HFFc6 (cell line): ENCODE measurements around the gene PER1. TPM values are rescaled to one million over a fixed set of nuclear protein-coding genes. Genes with fewer than 3 reads are reported as not detected.

ENCODE experiments used
- DNase-seq: peaks from one replicate; pipeline ENCODE4 v3.0.0-alpha.2; 2018
- H3K27ac Mint-ChIP-seq: 2 replicates; pipeline ENCODE4 v1.8.0; 2020; ENCODE audit warnings: mild to moderate bottlenecking, mixed read lengths
- H3K27me3 Mint-ChIP-seq: 2 replicates; pipeline ENCODE4 v1.8.0; 2021; ENCODE audit warnings: mild to moderate bottlenecking, moderate library complexity, mixed read lengths; ENCODE audit not compliant: insufficient read depth
- H3K36me3 Mint-ChIP-seq: 2 replicates; pipeline ENCODE4 v1.8.0; 2021; ENCODE audit warnings: low read depth, mixed read lengths
- H3K4me1 Mint-ChIP-seq: 2 replicates; pipeline ENCODE4 v1.8.0; 2020; ENCODE audit warnings: low read depth, mixed read lengths
- H3K4me3 Mint-ChIP-seq: 2 replicates; pipeline ENCODE4 v1.8.0; 2020; ENCODE audit warnings: mild to moderate bottlenecking, moderate library complexity, mixed read lengths
- H3K9me3 Mint-ChIP-seq: 2 replicates; pipeline ENCODE4 v1.8.0; 2020; ENCODE audit warnings: mild to moderate bottlenecking, mixed read lengths
- CTCF ChIP-seq: fragments of 200-600 bp; sonication (generic); IDR thresholded peaks from 2 replicates; pipeline ENCODE4 v1.5.0; 2021; ENCODE audit warnings: antibody characterized with exemption, mild to moderate bottlenecking
- total RNA-seq, 6 experiments: library from RNA; stranded (reverse); fragmentation: NEBNext Ultra II Directional; extraction: Animal tissue kit (Norgen Biotek cat#: 25700); gene quantifications; 2 replicates in 1 of 6; 3 replicates in 5 of 6; pipeline ENCODE4 v1.2.3, GENCODE V29; 2021

The PER1 gene
- total RNA-seq, 6 experiments from 2014 or later: 18.9 to 31.8 (median 26.9) TPM

GRCh38 chr17:8185582-8186445 lies 33.6 kb upstream of the PER1 start:
- peaks cover 2% of the 10 kb centered on the region; the same call in 1 of the 2 replicates for H3K27me3 Mint-ChIP-seq

GRCh38 chr17:8176998-8177731 lies 25.0 kb upstream of the PER1 start:
- DNase-seq: no peak
- peak overlapping the region; percentile 94 for H3K4me3 Mint-ChIP-seq
- peaks cover 47% of the 10 kb centered on the region for H3K4me1 Mint-ChIP-seq
- H3K27ac Mint-ChIP-seq: peak overlapping the region; percentile 83
- no peak for TF ChIP-seq CTCF
- H3K36me3 Mint-ChIP-seq: no peaks in the 10 kb centered on the region
- H3K9me3 Mint-ChIP-seq: no peaks in the 10 kb centered on the region
- peaks cover 3% of the 10 kb centered on the region for H3K27me3 Mint-ChIP-seq

More at GRCh38 chr17:8185582-8186445, 33.6 kb upstream of the PER1 start:
- TF ChIP-seq CTCF: no peak
- H3K4me3 Mint-ChIP-seq: no peak overlapping the region
- H3K9me3 Mint-ChIP-seq: no peaks in the 10 kb centered on the region
- H3K36me3 Mint-ChIP-seq: no peaks in the 10 kb centered on the region
- no peak overlapping the region for H3K27ac Mint-ChIP-seq
- H3K4me1 Mint-ChIP-seq: peaks cover 10% of the 10 kb centered on the region
- peak; percentile 56 for DNase-seq

GRCh38 chr17:8176197-8176940 lies 24.2 kb upstream of the PER1 start, which contains the start of gene TMEM107:
TSS of gene TMEM107 (minus strand) at chr17:8176380. CDS start at chr17:8176286, 94 bp downstream.
- Mint-ChIP-seq H3K27ac (peak within 1 kb of the TSS; percentile 83), H3K36me3 (no peaks in the 10 kb centered on the region), H3K4me3 (peak within 1 kb of the TSS; percentile 94), H3K4me1 (peaks cover 49% of the 10 kb centered on the region), H3K27me3 (peaks cover 6% of the 10 kb centered on the region), H3K9me3 (no peaks in the 10 kb centered on the region)
- peak; percentile 26; the same call in 1 of the 2 replicates for TF ChIP-seq CTCF
- peak; percentile 76 for DNase-seq

- Mint-ChIP-seq H3K36me3 (no peaks in the 10 kb centered on the region), H3K4me3 (peak overlapping the region; percentile 94), H3K27me3 (peaks cover 6% of the 10 kb centered on the region), H3K4me1 (peaks cover 49% of the 10 kb centered on the region), H3K27ac (peak overlapping the region; percentile 83), H3K9me3 (no peaks in the 10 kb centered on the region)
- no peak for DNase-seq
- no peak for TF ChIP-seq CTCF
These were observed 23.6 kb upstream of the PER1 start for GRCh38 chr17:8175795-8176196.

GRCh38 chr17:8173871-8174322 lies 21.7 kb upstream of the PER1 start:
- Mint-ChIP-seq H3K27me3 (peaks cover 6% of the 10 kb centered on the region), H3K4me1 (peaks cover 49% of the 10 kb centered on the region), H3K9me3 (no peaks in the 10 kb centered on the region), H3K27ac (peak overlapping the region; percentile 100), H3K4me3 (peak overlapping the region; percentile 91), H3K36me3 (no peaks in the 10 kb centered on the region)
- no peak for DNase-seq
- TF ChIP-seq CTCF: no peak
